ENCODE measurements around the gene TMCC3. TPM values are rescaled to one million over a fixed set of nuclear protein-coding genes. Genes with fewer than 3 reads are reported as not detected.

Gene TMCC3
- total RNA-seq, 2 donors from 2014 or later: 2.5 to 4.2 TPM

DNA sequence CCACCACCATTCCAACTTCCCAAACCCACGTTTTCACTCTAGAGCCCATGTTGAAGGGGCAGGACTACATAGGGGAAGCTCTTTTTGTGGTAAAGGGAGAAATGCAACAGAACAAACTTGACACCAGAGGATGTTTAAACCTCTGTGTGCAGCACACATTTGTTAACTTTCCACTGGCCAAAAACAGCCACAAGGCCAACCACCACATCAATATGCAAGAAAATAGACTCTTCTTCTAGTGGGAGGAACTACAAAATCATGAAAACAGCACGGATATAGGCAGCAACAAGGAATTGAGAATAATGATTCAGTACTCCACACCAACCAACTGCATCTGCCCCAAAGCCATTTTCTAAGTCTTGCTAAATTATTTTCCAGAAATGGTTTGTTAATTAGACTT is 124.4 kb downstream of the TMCC3 start:
- Mint-ChIP-seq H3K4me1 (no peaks in the 10 kb centered on the region), H3K27ac (no peak overlapping the region), H3K9me3 (no peaks in the 10 kb centered on the region), H3K4me3 (no peak overlapping the region), H3K27me3 (ENCODE audit: insufficient read depth) (peaks cover 3% of the 10 kb centered on the region), H3K36me3 (ENCODE audit: low read depth) (no peaks in the 10 kb centered on the region)
- Histone ChIP-seq H3K4me3 (ENCODE audit: low read length) (no peak overlapping the region), H3K9me3 (ENCODE audit: control insufficient read depth, low read length) (no peaks in the 10 kb centered on the region), H3K36me3 (ENCODE audit: control insufficient read depth, insufficient read depth, low read length) (no peaks in the 10 kb centered on the region), H3K27me3 (ENCODE audit: control insufficient read depth, insufficient read depth, low read length, poor library complexity, severe bottlenecking) (peaks cover 6% of the 10 kb centered on the region), H3K27ac (ENCODE audit: low read depth, low read length) (no peak overlapping the region), H3K4me1 (ENCODE audit: control insufficient read depth, insufficient read depth, low read length) (no peaks in the 10 kb centered on the region), H3K9ac (ENCODE audit: extremely low read depth, low read length, poor library complexity, severe bottlenecking) (no peak overlapping the region)
- no peak for DNase-seq
- WGBS, 2 experiments (ENCODE audit: insufficient coverage in 1 of 2, insufficient read length in 1 of 2): 70% methylated on average over 2 of the region's 2 CpGs; no CpG with 5 or more reads in 1 of the 2 experiments
- no peak for TF ChIP-seq CTCF (conservative IDR thresholded peaks at IDR 0.05)

Small RNAs within 50 kb of the gene (microRNA-seq; reads per million reads assigned to microRNA genes)
- not detected for gene MIR5700 (ENCODE audit: borderline microRNAs expressed)

Other genes starting within 250 kb of the TMCC3 start
- 10 to 100 TPM; 28.6 to 36.3 TPM for gene CEP83, start 190.7 kb downstream of the TMCC3 start, total RNA-seq

Data from endodermal cell (in vitro differentiated cells).